ENCODE measurements around the gene HAGH.
"Not testable (repeated sequence)": the region's sequence is repeated elsewhere in the genome, so short reads cannot be mapped to it uniquely, and the experiment has no call there.

The HAGH gene

DNA sequence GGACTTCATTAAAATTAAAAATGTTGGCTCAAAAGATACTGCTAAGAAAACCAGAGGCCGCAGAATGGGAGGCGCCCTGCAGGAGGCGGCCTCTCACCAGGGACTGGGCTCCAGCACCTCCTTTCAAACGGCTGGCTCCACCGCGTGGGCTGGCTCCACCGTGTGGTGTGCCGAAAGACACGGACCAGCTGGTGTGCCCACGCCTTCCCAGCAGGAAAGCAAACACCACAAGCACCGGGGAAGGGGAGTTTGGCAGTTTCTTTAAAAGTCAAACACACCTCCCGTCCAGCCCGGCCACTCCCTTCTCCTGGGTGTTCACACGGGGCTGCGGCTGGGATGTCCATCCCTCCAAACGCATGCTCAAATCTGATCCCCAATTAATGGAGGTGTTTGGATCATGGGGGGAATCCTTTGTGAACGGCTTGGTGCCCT, 13.9 kb downstream of the HAGH start:
- peak in 1 of 3 experiments; percentile 17 for DNase-seq (ENCODE audit: low read depth in 2 of 3, low spot score in 2 of 3)

DNA sequence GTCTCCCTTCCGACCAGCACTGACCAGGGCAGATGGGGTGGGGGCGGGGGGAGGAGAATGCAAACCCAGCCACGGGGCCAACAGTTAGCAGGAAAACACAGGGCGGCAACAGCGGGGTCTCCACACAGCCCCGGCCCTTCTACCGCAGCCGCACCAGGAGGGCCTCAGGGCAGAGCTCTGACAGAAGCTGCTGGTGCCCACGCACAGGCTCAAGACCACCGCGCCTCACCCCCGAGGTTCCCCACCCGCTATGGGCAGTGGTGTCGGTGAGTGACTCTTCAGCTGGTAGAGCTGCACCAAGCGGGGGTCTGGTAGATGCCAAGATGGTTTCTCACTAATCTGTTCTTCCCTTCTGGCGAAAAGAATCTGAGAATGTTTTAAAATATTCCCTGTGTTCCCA, 16.1 kb downstream of the HAGH start:
- DNase-seq (ENCODE audit: low read depth in 2 of 3, low spot score in 2 of 3), result no peak

DNA sequence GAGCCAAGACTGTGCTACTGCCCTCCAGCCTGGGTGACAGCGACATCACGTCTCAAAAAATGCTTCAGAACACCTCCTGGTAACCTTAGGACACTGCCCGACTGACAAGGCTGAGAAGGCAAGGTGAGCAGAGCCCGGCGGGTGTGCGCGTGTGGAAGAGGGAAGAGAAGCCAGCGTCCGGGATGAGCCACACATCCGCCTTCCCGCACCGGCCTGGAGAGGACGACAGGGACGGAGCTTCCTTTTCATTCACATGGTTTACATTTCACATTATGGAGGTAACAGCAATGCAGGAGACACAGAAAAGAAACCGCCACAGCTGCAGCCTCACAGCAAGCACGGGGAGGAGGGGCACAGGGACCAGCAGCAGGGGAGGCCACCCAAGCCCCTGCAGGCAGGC, 16.5 kb downstream of the HAGH start:
- DNase-seq (ENCODE audit: low read depth in 2 of 3, low spot score in 2 of 3), result no peak

DNA sequence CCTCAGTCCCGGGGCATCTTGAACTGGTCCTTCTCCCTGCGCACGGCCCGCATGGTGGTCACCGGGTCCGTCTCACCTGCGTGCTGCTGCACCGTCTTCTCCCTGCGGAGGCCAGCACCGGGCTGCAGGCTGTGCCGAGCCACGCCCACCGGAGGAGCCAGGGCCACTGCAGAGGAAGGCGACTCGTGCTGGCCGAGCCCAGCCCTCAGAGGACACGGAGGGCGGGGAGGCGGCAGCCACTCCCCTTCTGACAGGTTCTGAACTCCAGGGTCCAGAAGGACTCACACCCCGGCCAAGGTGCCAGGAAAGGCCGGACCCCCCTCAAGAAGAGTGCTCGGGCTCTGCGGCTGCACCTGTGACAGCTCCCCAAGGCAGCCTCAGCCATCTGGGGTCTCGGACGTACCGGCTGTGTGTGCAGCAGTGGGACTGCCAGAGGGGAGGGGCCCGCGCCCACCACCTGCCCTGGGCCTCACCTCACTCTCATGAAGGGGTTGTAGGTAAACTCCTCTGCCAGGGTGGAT, 17.3 kb downstream of the HAGH start:
- no peak for DNase-seq (ENCODE audit: low read depth in 2 of 3, low spot score in 2 of 3)

DNA sequence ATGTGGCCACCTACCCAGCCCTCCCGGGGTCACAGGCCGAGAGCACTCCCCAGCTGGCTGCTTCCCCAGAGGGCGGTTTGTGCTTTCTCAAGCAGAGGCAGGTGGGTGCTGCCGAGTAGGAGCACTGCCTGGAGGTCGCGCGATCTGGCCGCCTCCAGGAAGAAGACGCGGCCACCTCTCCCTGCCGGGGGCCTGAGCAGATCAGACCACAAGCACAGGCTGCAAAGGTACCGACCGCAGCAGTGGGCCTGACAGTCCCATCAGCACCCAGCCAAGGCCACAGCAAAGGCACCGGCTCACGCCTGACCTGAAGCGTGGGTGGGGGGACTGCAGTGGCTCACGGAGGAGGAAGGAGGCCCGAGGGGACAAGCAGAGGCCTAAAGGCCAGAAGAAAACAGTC, 17.9 kb downstream of the HAGH start:
- no peak for DNase-seq (ENCODE audit: low read depth in 2 of 3, low spot score in 2 of 3)

DNA sequence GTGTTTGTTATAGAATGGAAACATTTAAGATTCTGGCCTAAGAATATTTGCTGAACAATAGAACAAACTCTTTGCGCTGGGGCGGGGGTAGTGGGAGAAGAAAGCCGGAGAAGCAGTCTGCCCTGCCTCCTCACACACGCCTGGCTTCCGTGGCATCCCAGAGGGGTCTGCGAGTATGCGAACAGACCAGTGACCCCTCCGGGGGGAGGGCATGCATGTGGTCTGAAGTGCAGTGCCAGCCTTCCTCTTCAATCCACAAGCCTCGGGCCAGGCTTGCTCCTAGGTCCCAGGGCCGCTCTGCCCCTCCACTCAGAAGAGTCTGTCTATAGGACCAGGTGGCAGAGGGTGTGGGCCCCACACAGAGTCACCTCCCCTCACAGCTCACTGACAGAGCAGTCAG, 19.0 kb downstream of the HAGH start:
- DNase-seq (ENCODE audit: low read depth in 2 of 3, low spot score in 2 of 3), result no peak

DNA sequence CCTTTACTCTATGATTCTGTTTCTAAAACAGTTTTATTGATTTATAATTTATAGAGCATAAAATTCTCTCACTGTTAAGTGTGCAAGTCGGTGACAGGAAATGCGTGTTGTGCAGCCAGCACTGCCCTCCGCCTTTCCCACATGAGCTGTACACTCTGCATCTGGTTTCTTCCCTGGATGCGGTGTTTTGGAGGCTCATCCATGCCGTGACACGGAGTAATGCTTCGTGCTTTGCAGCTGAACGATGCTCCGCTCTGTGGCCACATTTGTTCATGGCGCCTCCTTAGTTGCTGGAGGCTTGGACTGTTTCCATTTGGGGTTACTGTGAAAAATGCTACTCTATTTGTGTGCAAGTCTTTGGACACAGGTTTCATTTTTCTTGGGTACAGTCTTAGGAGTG, 25.9 kb downstream of the HAGH start:
- no peak for DNase-seq (ENCODE audit: low read depth in 2 of 3, low spot score in 2 of 3)

DNA sequence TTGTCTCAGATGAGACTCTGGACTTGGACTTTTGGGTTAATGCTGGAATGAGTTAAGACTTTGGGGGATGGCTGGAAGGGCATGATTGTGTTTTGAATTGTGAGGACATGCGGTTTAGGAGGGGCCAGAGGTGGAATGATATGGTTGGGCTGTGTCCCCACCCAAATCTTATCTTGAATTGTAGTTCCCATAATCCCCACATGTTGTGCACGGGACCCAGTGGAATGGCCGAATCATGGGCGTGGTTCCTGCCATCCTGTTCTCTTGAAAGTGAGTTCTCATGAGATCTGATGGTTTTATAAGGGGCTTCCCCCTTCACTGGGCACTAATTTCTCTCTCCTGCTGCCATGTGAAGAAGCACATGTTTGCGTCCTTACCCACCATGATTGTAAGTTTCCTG, 27.4 kb downstream of the HAGH start:
- DNase-seq (ENCODE audit: low read depth in 2 of 3, low spot score in 2 of 3), result not testable (repeated sequence)

DNA sequence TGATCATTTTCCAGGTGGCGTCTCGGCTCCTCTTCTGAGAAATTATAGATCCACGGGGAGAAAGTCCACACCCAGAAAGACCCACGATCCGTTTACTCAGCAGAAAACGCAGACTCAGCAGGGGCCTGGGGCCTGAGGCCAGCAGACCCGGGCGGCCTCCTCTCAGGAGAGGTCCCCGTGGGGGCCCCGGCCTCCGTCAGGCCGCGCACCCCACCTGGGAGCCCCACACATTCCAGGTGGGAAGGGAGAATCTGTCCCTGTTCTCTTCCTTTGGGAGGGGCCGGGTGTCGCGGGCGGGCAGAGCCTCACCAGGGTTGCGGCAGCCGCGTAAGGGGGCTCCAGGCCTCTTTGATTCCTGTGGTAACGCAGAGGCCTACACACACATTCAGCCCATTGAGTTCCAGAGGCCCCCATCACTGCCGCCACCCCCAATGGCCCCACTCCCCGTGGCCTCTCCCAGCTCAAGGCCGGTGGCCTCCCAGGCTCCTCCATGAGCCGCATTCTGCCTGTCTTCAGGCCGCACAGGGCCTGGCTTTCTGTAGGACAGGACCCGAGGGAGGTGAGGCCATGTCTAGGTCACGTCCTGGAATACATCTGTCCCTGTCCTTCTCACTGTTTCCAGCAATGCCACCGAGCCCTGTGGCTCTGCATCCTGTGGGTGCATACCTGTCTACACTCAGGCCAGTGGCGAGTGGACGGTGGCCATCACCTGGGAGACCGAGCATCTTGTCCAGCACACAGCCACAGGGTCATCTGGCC, 31.5 kb downstream of the HAGH start:
- DNase-seq (ENCODE audit: low read depth in 2 of 3, low spot score in 2 of 3), result no peak

DNA sequence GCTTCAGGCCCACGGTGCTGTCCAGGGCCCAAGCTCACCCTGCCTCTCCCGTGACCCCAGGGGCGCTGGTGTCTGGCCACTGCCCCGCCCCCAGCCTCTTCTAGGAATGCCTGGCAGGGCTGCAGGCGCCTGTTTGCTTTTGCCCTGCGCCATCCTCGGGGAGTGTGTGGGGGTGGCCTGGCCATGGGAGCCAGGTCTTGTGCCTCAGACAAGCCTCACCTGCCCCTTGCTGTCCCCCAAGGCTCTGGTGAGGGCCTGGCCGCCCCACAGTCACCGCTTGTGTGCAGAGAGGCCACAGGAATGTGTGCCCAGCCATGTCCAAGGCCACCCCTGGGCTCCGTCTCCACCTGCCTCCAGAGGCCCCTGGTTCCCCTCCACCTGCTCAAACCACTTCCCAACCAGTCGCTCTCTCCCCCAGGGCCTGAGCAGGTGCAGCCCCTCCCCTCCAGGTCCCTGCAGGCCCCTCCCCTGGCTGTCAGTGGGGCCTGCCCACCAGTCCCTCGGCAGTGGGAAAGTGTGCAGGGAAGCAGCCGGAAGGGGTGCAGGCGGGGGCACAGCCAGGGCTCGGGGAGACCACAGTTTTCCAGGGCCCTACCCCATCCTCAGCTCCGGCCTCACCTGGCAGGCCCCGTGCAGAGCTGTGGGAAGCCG, 32.3 kb downstream of the HAGH start:
- no peak for DNase-seq (ENCODE audit: low read depth in 2 of 3, low spot score in 2 of 3)

DNA sequence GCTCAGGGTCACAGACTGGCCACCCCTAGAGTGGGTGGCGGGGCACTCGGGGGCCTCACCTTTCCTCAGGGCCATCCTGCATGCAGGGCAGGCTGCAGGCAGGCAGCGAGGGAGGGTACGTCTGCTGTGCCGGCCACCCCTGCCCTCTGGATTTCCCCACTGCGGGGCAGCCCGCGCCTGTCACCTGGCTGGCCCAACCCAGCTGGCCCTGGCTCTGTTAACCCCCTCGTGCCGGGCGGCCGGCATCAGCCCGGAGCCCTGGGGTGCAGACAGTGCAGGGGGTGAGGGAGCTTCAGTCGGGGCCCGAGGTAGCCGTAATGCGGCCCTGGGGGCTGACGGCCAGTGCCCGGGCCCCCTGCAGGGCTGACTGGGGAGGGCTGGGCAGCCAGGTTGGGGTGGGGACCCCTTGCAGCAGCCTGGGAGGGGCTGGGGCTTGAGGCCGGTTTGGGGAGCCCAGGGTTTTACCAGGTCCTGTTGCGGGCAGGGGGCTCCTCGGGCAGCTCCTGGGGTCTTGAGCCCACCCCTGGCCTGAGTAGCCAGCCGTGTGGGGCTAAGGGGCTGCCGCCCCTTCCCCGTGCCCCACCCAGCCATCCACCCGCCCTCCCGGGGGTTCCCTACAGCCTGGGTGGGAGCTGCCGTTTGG, 32.9 kb downstream of the HAGH start, which contains the start of gene IGFALS:
Gene IGFALS, minus strand, starts transcription at position 128 of the 643 bp plus-strand sequence. Its CDS starts 53 bp downstream, at position 75.
- DNase-seq (ENCODE audit: low read depth in 2 of 3, low spot score in 2 of 3), result no peak

DNA sequence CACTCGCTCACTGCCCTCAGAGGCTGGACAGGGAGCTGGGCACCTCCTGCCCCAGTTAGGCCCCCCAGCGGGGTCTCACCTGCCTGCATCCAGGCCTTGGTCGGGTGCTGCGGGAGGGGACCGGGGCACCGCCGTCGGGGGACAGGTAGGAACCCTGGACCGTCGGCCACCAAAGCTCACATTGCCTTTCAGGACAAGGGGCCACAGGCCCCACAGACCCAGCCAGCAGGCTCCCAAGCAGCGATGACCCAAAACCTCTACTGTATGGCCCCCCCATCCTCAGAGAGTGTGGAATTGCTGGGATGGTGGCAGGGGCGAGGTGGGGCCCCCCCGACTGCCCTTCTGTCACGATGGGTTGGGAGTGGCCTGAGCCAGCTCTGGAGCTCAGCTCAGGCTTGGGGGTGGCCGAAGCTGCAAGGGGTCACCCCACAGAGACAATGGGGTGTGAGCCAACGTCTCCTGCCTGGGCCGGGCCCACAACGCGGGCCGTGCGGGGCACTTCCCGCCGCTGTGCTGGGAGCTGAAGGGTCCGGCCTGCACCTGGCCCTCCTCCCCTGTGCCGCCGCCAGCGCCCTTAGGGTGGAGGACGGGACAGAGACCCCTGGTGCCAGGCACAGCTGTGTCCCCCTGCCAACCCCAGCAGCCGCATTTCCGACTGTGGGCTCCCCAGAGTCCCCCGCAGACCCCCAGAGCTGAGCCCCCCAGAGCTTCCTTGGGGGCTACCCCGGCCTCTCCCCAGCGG, 33.6 kb downstream of the HAGH start:
- no peak for DNase-seq (ENCODE audit: low read depth in 2 of 3, low spot score in 2 of 3)

DNA sequence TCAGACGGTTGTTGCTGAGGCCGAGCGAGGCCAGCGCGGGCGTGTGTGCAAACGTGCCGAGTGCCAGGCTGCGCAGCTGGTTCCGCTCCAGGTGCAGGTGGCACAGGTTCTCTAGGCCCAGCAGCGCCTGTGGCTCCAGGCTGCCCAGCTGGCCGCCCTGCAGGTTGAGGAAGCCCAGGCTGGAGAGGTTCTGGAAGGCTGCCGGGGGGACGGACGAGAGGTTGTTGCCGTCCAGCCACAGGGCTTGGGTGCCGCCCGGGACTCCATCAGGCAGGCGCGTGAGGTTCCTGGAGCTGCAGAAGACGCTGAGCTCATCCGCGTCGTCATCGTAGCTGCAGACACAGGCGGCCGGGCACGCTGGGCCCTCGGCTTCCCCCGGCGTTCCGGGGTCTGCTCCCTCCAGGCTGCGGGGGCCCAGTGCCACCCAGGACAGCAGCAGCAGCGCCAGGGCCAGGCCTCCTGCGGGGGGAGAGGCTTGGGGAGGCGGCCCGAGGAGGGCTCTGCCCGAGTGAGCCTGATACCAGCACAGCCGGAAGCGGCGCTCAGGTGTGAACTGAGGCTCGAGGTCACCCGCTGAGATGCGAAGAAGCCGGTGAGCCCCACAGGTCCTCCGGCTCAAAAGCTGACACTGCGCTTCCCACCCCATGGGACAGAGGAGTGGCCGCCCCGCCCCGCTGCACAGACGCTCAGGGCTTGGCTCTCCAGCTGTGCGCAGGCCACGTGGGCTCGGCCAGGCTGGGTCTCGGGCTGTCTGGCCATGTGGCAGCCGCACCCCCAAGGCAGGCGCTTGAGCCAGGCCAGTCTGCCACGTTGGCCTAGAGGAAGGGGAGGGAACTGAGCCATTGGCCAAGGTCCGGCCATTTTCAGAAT, 34.4 kb downstream of the HAGH start:
- no peak for DNase-seq (ENCODE audit: low read depth in 2 of 3, low spot score in 2 of 3)

DNA sequence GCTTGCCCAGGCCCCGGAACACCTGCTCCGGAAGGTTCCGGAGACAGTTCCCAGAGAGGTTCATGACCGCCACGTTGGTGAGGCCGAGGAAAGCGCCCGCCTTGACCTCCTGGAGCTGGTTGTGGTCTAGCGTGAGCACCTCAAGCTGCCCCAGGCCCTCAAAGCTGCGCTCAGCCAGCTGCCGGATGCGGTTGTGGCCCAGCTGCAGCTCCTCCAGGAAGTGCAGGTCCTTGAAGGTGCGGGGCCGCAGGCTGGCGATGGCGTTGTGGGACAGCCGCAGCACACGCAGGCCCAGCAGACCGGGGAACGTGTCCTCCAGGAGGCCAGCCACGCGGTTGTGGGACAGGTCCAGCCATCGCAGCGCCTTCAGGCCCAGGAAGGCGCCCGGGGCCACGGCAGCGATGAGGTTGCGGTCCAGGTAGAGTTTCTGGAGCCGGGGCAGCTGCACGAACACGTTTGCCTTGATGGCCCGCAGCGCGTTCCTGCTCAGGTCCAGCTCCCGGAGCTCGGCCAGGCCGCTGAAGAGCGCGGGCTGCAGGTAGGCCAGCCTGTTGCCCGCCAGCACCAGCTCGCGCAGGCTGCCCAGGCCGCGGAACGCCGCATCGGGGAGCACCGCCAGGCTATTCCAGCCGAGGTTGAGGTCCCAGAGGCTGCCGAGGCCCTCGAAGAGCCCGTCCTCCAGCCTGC, 35.2 kb downstream of the HAGH start:
- no peak for DNase-seq (ENCODE audit: low read depth in 2 of 3, low spot score in 2 of 3)

DNA sequence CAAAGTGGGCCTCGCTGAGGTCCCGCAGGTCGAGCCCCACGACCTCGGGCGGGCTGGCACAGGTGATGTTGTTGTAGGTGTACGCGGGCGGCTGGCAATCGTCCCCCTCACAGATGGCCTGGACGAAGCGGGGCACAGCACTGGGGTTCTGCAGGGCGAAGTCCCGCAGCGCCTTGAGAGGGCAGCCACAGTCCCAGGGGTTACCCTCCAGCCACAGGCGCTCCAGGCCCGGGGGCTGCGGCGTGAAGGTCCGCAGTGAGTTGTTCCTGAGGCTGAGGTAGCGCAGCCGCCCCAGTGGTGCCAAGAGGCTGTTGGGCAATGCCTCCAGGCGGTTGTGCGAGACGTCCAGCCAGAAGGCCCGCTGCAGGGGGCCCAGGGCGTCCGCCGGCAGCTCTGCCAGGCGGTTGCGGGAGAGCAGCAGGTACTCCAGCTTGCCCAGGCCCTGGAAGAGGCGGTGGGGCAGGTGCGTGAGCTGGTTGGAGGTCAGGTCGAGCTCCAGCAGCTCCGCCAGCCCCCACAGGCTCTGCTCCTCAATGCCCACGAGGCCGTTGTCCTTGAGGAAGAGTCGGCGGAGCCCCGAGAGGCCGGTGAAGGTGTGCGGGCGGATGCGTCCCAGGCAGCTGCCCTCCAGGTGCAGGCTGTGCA, 35.9 kb downstream of the HAGH start:
- no peak for DNase-seq (ENCODE audit: low read depth in 2 of 3, low spot score in 2 of 3)

DNA sequence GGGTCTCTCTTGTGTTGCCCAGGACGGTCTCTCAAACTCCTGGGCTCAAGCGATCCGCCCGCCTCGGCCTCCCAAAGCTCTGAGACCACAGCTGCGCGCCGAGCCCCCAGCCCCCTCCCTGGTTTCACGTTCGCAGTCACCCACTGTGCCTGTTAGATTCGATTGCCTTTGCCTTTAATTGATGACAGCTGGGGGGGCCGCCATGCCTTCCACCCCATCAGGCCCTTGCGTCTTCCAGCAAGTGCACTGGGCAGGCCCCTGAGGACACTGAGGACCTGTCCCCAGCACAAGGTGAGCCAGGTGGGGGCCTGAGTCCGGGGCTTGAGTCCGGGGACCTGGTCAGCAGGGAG, 36.4 kb downstream of the HAGH start:
- no peak for DNase-seq (ENCODE audit: low read depth in 2 of 3, low spot score in 2 of 3)

DNA sequence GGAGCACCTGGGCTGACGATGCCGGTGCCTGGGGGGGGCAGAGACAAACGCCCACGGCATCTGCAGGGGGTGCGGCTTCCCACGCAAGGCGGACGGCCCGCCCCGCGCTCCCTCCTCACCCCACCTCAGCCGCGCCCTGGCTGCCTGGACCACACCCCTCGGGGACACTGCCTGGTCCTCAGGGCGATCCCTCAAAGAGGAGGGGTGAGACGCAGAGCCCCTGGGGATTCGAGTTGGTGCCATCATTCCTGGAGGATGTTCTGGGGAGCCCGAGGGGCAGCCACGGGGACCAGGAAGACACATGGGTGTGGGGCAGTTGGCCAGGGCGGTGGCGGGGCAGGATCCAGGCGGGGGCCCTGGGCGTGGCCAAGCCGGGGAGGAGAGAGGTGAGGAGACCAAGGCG, 37.0 kb downstream of the HAGH start:
- no peak for DNase-seq (ENCODE audit: low read depth in 2 of 3, low spot score in 2 of 3)

DNA sequence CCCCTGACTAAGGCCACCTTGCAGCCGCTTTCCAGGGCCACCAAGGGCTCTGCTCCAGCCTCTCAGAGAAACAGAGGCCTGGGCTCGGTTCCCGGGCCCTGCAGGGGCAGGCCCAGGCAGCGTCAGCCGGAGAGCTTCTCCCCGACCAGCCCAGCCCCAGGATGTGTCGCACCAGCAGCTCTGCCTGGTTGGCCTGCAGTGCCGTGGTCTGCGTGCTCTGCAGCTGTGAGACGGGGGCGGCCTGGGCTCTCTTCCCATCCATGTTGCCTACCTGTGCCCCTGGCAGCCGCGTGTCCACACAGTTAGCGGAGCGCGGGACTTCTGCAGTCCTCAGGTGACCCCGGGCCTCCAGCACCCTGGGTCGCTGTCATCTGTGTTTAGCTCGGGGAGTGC, 37.9 kb downstream of the HAGH start:
- no peak for DNase-seq (ENCODE audit: low read depth in 2 of 3, low spot score in 2 of 3)

DNA sequence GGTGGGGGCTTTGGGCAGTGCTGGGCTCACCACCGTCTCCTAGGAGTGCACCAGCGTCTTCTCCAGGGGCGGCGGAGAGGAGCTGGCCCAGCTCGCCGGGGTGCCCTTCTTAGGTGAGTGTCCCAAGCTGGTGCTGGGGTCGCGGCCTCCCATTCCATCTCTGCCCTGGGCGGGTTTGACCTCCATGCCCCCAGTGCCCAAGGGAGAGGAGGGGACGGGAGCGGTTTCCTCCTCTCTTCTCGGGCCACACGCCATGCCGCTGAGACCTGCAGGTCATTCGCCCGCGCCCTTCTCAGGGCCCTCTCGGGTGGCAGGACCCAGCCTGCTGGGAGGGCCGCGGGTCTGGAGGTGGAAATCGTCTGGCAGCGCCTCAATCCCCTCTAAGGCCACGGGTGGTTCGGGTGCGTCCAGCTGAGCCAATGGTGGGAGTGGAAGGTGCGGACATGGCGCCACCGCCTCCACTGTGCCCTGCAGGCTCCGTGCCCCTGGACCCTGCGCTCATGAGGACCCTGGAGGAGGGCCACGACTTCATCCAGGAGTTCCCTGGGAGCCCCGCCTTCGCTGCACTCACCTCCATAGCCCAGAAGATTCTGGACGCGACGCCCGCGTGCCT, 38.4 kb downstream of the HAGH start:
- no peak for DNase-seq (ENCODE audit: low read depth in 2 of 3, low spot score in 2 of 3)
